WERI-Rb-1 (cell line): ENCODE measurements around the gene TMEM86A.
"Not testable (repeated sequence)": the region's sequence is repeated elsewhere in the genome, so short reads cannot be mapped to it uniquely, and the experiment has no call there.

ENCODE experiments used
- DNase-seq: peaks from one replicate; pipeline ENCODE4 v3.0.0-alpha.2; 2020
- H3K27ac ChIP-seq: fragments of 250-450 bp; sonication (Bioruptor Pico); 2 replicates; pipeline ENCODE4 v1.5.1; 2020; ENCODE audit warnings: mild to moderate bottlenecking, moderate library complexity
- H3K27me3 ChIP-seq: fragments of 250-450 bp; sonication (Bioruptor Pico); 2 replicates; pipeline ENCODE4 v1.5.1; 2021; ENCODE audit warnings: mild to moderate bottlenecking, low read depth, moderate library complexity; ENCODE audit not compliant: insufficient read depth, severe bottlenecking
- H3K36me3 ChIP-seq: fragments of 250-450 bp; sonication (Bioruptor Pico); 2 replicates; pipeline ENCODE4 v1.5.1; 2020; ENCODE audit warnings: mild to moderate bottlenecking, moderate library complexity
- H3K4me3 ChIP-seq: 2 replicates; pipeline ENCODE4 v1.5.1; 2011; ENCODE audit warnings: low read depth, mild to moderate bottlenecking, control low read depth, low read length
- H3K9me3 ChIP-seq: fragments of 250-450 bp; sonication (Bioruptor Pico); 2 replicates; pipeline ENCODE4 v1.5.1; 2021; ENCODE audit warnings: mild to moderate bottlenecking, moderate library complexity; ENCODE audit not compliant: severe bottlenecking
- CTCF ChIP-seq: IDR thresholded peaks from 2 replicates; pipeline ENCODE4 v1.5.1; 2011; ENCODE audit warnings: low read depth, mild to moderate bottlenecking, control low read depth, inconsistent platforms, low read length

TMEM86A gene

GRCh38 chr11:18669219-18669596 lies 29.4 kb upstream of the TMEM86A start:
- no peak for TF ChIP-seq CTCF
- Histone ChIP-seq H3K4me3 (no peak overlapping the region), H3K27ac (no peak overlapping the region), H3K27me3 (no peaks in the 10 kb centered on the region), H3K36me3 (no peaks in the 10 kb centered on the region), H3K9me3 (no peaks in the 10 kb centered on the region)
- DNase-seq: no peak

GRCh38 chr11:18669711-18670110 lies 28.9 kb upstream of the TMEM86A start:
- Histone ChIP-seq H3K4me3 (no peak overlapping the region), H3K36me3 (no peaks in the 10 kb centered on the region), H3K27ac (no peak overlapping the region), H3K27me3 (no peaks in the 10 kb centered on the region), H3K9me3 (no peaks in the 10 kb centered on the region)
- TF ChIP-seq CTCF: no peak
- DNase-seq: peak; percentile 24

GRCh38 chr11:18671246-18671645 lies 27.3 kb upstream of the TMEM86A start:
- Histone ChIP-seq H3K9me3 (no peaks in the 10 kb centered on the region), H3K27ac (no peak overlapping the region)

GRCh38 chr11:18672209-18672608 lies 26.4 kb upstream of the TMEM86A start:
- not testable (repeated sequence) for H3K9me3 ChIP-seq, DNase-seq, H3K4me3 ChIP-seq, H3K36me3 ChIP-seq, H3K27me3 ChIP-seq, H3K27ac ChIP-seq

More at GRCh38 chr11:18671246-18671645, 27.3 kb upstream of the TMEM86A start:
- H3K27me3 ChIP-seq: no peaks in the 10 kb centered on the region
- no peak for DNase-seq
- no peaks in the 10 kb centered on the region for H3K36me3 ChIP-seq
- TF ChIP-seq CTCF: no peak
- no peak overlapping the region for H3K4me3 ChIP-seq

- no peaks in the 10 kb centered on the region for H3K9me3 ChIP-seq
- DNase-seq: no peak
- H3K27me3 ChIP-seq: no peaks in the 10 kb centered on the region
- no peak for TF ChIP-seq CTCF
- H3K4me3 ChIP-seq: no peak overlapping the region
- H3K27ac ChIP-seq: no peak overlapping the region
- no peaks in the 10 kb centered on the region for H3K36me3 ChIP-seq
These were observed 21.8 kb upstream of the TMEM86A start for GRCh38 chr11:18676803-18677202.

GRCh38 chr11:18677560-18677959 lies 21.0 kb upstream of the TMEM86A start:
- Histone ChIP-seq H3K27me3 (no peaks in the 10 kb centered on the region), H3K27ac (no peak overlapping the region), H3K36me3 (no peaks in the 10 kb centered on the region), H3K9me3 (no peaks in the 10 kb centered on the region), H3K4me3 (no peak overlapping the region)
- no peak for DNase-seq
- TF ChIP-seq CTCF: no peak

- not testable (repeated sequence) for H3K36me3 ChIP-seq, H3K27ac ChIP-seq, H3K27me3 ChIP-seq, DNase-seq, H3K9me3 ChIP-seq, H3K4me3 ChIP-seq
These were observed 16.6 kb upstream of the TMEM86A start for GRCh38 chr11:18681949-18682348.
